Neural progenitor cell (in vitro differentiated cells): ENCODE results near the gene SNX11. TPM values are rescaled to one million over a fixed set of nuclear protein-coding genes. Genes with fewer than 3 reads are reported as not detected.

Experiments used
- DNase-seq: peaks from one replicate; pipeline ENCODE4 v3.0.0-alpha.2; 2016; ENCODE audit warnings: low spot score
- H2AFZ ChIP-seq: fragments of 200-600 bp; sonication (generic); replicated peaks from 2 replicates; pipeline ENCODE4 v1.6.1; 2016; ENCODE audit warnings: antibody characterized with exemption
- H3F3A ChIP-seq: fragments of 200-600 bp; sonication (generic); 2 replicates; pipeline ENCODE4 v1.6.1; 2016; ENCODE audit warnings: antibody characterized with exemption, low read depth
- H3K27ac ChIP-seq: fragments of 200-600 bp; sonication (generic); 2 replicates; pipeline ENCODE4 v1.5.1; 2016; ENCODE audit warnings: mild to moderate bottlenecking
- H3K27me3 ChIP-seq: fragments of 200-600 bp; sonication (generic); 2 replicates; pipeline ENCODE4 v1.6.1; 2016; ENCODE audit warnings: mild to moderate bottlenecking, moderate library complexity
- H3K36me3 ChIP-seq: fragments of 200-600 bp; sonication (generic); 2 replicates; pipeline ENCODE4 v1.5.1; 2016
- H3K4me1 ChIP-seq: fragments of 200-600 bp; sonication (generic); 2 replicates; pipeline ENCODE4 v1.6.1; 2016; ENCODE audit warnings: mixed run types
- H3K4me2 ChIP-seq: fragments of 200-600 bp; sonication (generic); 2 replicates; pipeline ENCODE4 v1.6.1; 2016
- H3K4me3 ChIP-seq: fragments of 200-600 bp; sonication (generic); 2 replicates; pipeline ENCODE4 v1.5.1; 2016
- H3K79me2 ChIP-seq: fragments of 200-600 bp; sonication (generic); 2 replicates; pipeline ENCODE4 v1.6.1; 2016; ENCODE audit warnings: low read depth
- H3K9ac ChIP-seq: fragments of 200-600 bp; sonication (generic); 2 replicates; pipeline ENCODE4 v1.6.1; 2016
- H3K9me3 ChIP-seq: fragments of 200-600 bp; sonication (generic); 2 replicates; pipeline ENCODE4 v1.5.1; 2016; ENCODE audit warnings: low read depth
- H4K20me1 ChIP-seq: fragments of 200-600 bp; sonication (generic); 2 replicates; pipeline ENCODE4 v1.6.1; 2016; ENCODE audit warnings: low read depth
- H3K27ac Mint-ChIP-seq: 3 replicates; pipeline ENCODE4 v1.8.0; 2021; ENCODE audit warnings: mixed read lengths
- H3K27me3 Mint-ChIP-seq: 2 replicates; pipeline ENCODE4 v1.8.0; 2022; ENCODE audit warnings: low read depth, mild to moderate bottlenecking, inconsistent platforms, moderate library complexity, mixed read lengths; ENCODE audit not compliant: insufficient read depth
- H3K36me3 Mint-ChIP-seq: 3 replicates; pipeline ENCODE4 v1.8.0; 2021; ENCODE audit warnings: mixed read lengths
- H3K4me1 Mint-ChIP-seq: 3 replicates; pipeline ENCODE4 v1.8.0; 2021; ENCODE audit warnings: mixed read lengths
- H3K4me3 Mint-ChIP-seq: 3 replicates; pipeline ENCODE4 v1.8.0; 2021; ENCODE audit warnings: mild to moderate bottlenecking, moderate library complexity, mixed read lengths
- H3K9me3 Mint-ChIP-seq: 3 replicates; pipeline ENCODE4 v1.8.0; 2020; ENCODE audit warnings: mixed read lengths
- EZH2 ChIP-seq: fragments of 200-600 bp; sonication (generic); IDR thresholded peaks from 2 replicates; pipeline ENCODE4 v1.6.1; 2017; ENCODE audit warnings: antibody characterized with exemption, mild to moderate bottlenecking, moderate library complexity
- EZH2phosphoT487 ChIP-seq: fragments of 200-600 bp; sonication (generic); IDR thresholded peaks from 2 replicates; pipeline ENCODE4 v1.6.1; 2017; ENCODE audit warnings: antibody characterized with exemption
- total RNA-seq: library from RNA; depleted of rRNA; stranded (reverse); fragments of >200 nt; gene quantifications from 2 replicates; pipeline ENCODE4 v1.2.3, GENCODE V29; 2015; ENCODE audit warnings: low replicate concordance
- TF ChIP-seq, protein P1 (sequence below): fragments of 200-600 bp; sonication (generic); IDR thresholded peaks from 2 replicates; pipeline ENCODE4 v1.5.1; 2017; ENCODE audit warnings: antibody characterized with exemption, mild to moderate bottlenecking

Gene SNX11
- total RNA-seq, 1 donor from 2014 or later: 23.4 TPM

- H3K79me2 ChIP-seq: peaks cover 99% of the 10 kb centered on the region
- H4K20me1 ChIP-seq: peaks cover 83% of the 10 kb centered on the region
- no peaks in the 10 kb centered on the region for H3K27me3 ChIP-seq
- peaks cover 4% of the 10 kb centered on the region for H3K36me3 Mint-ChIP-seq
- no peak overlapping the region for H3K4me3 Mint-ChIP-seq
- DNase-seq: no peak
- no peaks in the 10 kb centered on the region for H3K36me3 ChIP-seq
- no peaks in the 10 kb centered on the region for H3K9me3 ChIP-seq
- H3K9me3 Mint-ChIP-seq: no peaks in the 10 kb centered on the region
- H3K27me3 Mint-ChIP-seq: peaks cover 3% of the 10 kb centered on the region
- H3K27ac ChIP-seq: no peak overlapping the region
- no peak overlapping the region for H3K4me2 ChIP-seq
- H3K4me1 Mint-ChIP-seq: peaks cover 12% of the 10 kb centered on the region
- H3K4me1 ChIP-seq: no peaks in the 10 kb centered on the region
- H3K9ac ChIP-seq: no peak overlapping the region
- TF ChIP-seq, protein P1, sequence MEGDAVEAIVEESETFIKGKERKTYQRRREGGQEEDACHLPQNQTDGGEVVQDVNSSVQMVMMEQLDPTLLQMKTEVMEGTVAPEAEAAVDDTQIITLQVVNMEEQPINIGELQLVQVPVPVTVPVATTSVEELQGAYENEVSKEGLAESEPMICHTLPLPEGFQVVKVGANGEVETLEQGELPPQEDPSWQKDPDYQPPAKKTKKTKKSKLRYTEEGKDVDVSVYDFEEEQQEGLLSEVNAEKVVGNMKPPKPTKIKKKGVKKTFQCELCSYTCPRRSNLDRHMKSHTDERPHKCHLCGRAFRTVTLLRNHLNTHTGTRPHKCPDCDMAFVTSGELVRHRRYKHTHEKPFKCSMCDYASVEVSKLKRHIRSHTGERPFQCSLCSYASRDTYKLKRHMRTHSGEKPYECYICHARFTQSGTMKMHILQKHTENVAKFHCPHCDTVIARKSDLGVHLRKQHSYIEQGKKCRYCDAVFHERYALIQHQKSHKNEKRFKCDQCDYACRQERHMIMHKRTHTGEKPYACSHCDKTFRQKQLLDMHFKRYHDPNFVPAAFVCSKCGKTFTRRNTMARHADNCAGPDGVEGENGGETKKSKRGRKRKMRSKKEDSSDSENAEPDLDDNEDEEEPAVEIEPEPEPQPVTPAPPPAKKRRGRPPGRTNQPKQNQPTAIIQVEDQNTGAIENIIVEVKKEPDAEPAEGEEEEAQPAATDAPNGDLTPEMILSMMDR: no peak
- TF ChIP-seq EZH2 (no peak), EZH2phosphoT487 (no peak)
- H3K4me3 ChIP-seq: no peak overlapping the region
- H3F3A ChIP-seq: peaks cover 22% of the 10 kb centered on the region
- no peak overlapping the region for H2AFZ ChIP-seq
- no peak overlapping the region for H3K27ac Mint-ChIP-seq
Measured at GRCh38 chr17:48084932-48085331, 22.6 kb upstream of the SNX11 start.

DNA sequence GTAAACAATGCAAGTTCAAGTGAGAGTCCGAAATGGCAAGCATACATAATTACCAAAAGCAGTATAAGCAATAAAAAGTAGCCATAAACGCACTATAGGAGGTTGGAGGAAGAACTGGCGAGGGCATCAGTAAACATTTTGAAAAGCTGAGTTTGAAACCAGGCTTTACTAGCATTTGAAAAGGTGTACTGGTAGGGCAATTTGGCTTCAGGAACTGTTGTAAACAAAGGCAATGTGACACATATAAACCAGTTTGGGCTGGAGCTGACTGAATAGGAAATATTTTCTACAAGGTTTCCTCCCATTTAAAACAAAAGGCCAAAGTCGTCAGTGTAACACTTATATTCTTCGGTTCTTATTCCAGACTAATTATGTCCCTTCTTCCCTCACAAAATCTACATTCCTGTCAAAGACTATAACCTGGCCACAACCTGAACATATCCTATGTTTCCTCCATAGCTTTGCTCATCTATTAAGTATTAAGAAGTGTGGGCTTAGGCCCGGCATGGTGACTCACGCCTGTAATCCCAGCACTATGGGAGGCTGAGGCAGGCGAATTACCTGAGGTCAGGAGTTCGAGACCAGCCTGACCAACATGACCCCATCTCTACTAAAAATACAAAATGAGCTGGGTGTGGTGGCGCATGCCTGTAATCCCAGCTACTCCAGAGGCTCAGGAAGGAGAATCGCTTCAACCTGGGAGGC is 14.1 kb upstream of the SNX11 start:
- H3K27me3 Mint-ChIP-seq: peaks cover 3% of the 10 kb centered on the region
- peaks cover 6% of the 10 kb centered on the region for H3K4me1 Mint-ChIP-seq
- TF ChIP-seq EZH2: no peak
- no peak for TF ChIP-seq EZH2phosphoT487
- TF ChIP-seq, protein P1: no peak
- Histone ChIP-seq H3K36me3 (no peaks in the 10 kb centered on the region), H2AFZ (no peak overlapping the region), H4K20me1 (peaks cover 93% of the 10 kb centered on the region), H3K4me1 (no peaks in the 10 kb centered on the region), H3K79me2 (peaks cover 100% of the 10 kb centered on the region), H3K4me3 (no peak overlapping the region), H3F3A (peaks cover 2% of the 10 kb centered on the region), H3K27me3 (no peaks in the 10 kb centered on the region), H3K27ac (no peak overlapping the region), H3K4me2 (no peak overlapping the region), H3K9me3 (no peaks in the 10 kb centered on the region), H3K9ac (no peak overlapping the region)
- no peak overlapping the region for H3K27ac Mint-ChIP-seq
- no peak for DNase-seq
- peaks cover 19% of the 10 kb centered on the region for H3K36me3 Mint-ChIP-seq
- H3K9me3 Mint-ChIP-seq: no peaks in the 10 kb centered on the region
- no peak overlapping the region for H3K4me3 Mint-ChIP-seq

- H2AFZ ChIP-seq: no peak overlapping the region
- peaks cover 100% of the 10 kb centered on the region for H3K79me2 ChIP-seq
- peaks cover 17% of the 10 kb centered on the region for H3K36me3 Mint-ChIP-seq
- peaks cover 8% of the 10 kb centered on the region for H3F3A ChIP-seq
- no peaks in the 10 kb centered on the region for H3K9me3 ChIP-seq
- H3K9me3 Mint-ChIP-seq: no peaks in the 10 kb centered on the region
- no peak overlapping the region for H3K4me3 ChIP-seq
- no peak overlapping the region for H3K27ac Mint-ChIP-seq
- H3K4me3 Mint-ChIP-seq: no peak overlapping the region
- H3K36me3 ChIP-seq: no peaks in the 10 kb centered on the region
- no peaks in the 10 kb centered on the region for H3K27me3 Mint-ChIP-seq
- no peaks in the 10 kb centered on the region for H3K27me3 ChIP-seq
- peaks cover 94% of the 10 kb centered on the region for H4K20me1 ChIP-seq
- no peak for DNase-seq
- no peak for TF ChIP-seq EZH2
- TF ChIP-seq, protein P1: no peak
- TF ChIP-seq EZH2phosphoT487: no peak
- no peak overlapping the region for H3K27ac ChIP-seq
- H3K4me1 Mint-ChIP-seq: peaks cover 7% of the 10 kb centered on the region
- peaks cover 3% of the 10 kb centered on the region for H3K4me1 ChIP-seq
- no peak overlapping the region for H3K9ac ChIP-seq
- no peak overlapping the region for H3K4me2 ChIP-seq
Measured at GRCh38 chr17:48095611-48096010, 12.0 kb upstream of the SNX11 start.
